Measurements from ENCODE around the gene PRR7.
"Not testable (repeated sequence)": the region's sequence is repeated elsewhere in the genome, so short reads cannot be mapped to it uniquely, and the experiment has no call there.

Gene PRR7

DNA sequence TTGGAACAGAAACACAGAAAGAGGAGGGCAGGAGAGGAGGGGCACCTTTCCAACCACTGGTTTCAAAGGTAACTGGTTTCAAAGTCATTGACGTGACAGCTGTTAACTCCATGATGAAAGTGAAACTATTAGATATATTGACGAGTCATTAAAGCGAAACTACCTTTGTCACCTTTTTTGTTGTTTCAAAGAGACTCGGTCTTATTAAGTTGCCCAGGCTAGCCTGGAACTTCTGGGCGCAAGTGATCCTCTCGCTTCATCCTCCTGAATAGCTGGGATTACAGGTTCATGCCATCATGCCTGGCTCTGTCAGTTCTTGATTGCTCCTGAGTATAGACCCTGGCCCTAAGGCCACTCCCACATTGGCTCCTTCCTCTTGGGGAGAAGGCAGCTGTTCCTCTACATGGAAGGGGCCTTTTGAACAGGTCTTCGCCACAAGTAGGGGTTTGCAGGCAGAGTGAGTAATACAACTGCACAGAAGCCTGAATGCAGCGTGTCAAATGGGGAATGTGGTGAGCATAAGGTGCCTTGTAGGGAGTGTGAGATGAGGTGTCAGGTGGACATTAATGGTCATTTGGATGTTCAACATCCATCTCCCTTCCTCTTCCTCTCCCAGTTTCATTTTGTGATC, 33.9 kb upstream of the PRR7 start:
- TF ChIP-seq, protein P1, sequence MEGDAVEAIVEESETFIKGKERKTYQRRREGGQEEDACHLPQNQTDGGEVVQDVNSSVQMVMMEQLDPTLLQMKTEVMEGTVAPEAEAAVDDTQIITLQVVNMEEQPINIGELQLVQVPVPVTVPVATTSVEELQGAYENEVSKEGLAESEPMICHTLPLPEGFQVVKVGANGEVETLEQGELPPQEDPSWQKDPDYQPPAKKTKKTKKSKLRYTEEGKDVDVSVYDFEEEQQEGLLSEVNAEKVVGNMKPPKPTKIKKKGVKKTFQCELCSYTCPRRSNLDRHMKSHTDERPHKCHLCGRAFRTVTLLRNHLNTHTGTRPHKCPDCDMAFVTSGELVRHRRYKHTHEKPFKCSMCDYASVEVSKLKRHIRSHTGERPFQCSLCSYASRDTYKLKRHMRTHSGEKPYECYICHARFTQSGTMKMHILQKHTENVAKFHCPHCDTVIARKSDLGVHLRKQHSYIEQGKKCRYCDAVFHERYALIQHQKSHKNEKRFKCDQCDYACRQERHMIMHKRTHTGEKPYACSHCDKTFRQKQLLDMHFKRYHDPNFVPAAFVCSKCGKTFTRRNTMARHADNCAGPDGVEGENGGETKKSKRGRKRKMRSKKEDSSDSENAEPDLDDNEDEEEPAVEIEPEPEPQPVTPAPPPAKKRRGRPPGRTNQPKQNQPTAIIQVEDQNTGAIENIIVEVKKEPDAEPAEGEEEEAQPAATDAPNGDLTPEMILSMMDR (conservative IDR thresholded peaks at IDR 0.05; ENCODE audit: low read depth, low read length): no peak
- H2AFZ ChIP-seq (ENCODE audit: low read depth): peak overlapping the region; percentile 25; the same call in 1 of the 2 replicates
- H4K20me1 ChIP-seq (ENCODE audit: insufficient read depth): no peaks in the 10 kb centered on the region
- peak overlapping the region; percentile 86 for H3K4me2 ChIP-seq
- peak overlapping the region; percentile 67 for H3K9ac ChIP-seq
- no peak overlapping the region for H3K4me3 ChIP-seq (IDR thresholded peaks at IDR 0.05; ENCODE audit: insufficient read depth, low read depth, low read length)
- no peaks in the 10 kb centered on the region for H3K27me3 ChIP-seq (ENCODE audit: insufficient read depth, low read depth)
- H3K36me3 ChIP-seq (ENCODE audit: insufficient read depth): no peaks in the 10 kb centered on the region
- H3K27ac ChIP-seq: peak overlapping the region; percentile 95
- no peaks in the 10 kb centered on the region for H3K79me2 ChIP-seq (ENCODE audit: insufficient read depth, low read depth)
- peaks cover 36% of the 10 kb centered on the region for H3K4me1 ChIP-seq (ENCODE audit: low read depth, poor library complexity, severe bottlenecking)

DNA sequence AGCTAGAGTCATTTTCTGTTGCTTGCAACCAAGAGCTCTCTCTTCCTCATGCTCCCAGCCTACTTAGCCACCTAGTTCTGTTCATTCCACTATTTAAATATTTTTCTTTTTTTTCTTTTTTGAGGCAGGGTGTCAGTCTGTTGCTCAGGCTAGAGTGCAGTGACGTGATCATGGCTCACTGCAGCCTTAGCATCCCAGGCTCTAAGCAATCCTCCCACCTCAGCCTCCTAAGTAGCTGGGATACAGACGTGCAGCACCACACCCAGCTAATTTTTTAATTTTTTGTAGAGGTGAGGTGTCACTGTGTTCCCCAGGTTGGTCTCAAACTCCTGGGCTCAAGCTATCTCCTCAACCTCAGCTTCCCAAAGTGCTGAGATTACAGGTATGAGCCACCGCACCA, 32.1 kb upstream of the PRR7 start:
- Histone ChIP-seq H3K36me3 (ENCODE audit: insufficient read depth) (no peaks in the 10 kb centered on the region), H2AFZ (ENCODE audit: low read depth) (no peak overlapping the region), H3K4me2 (no peak overlapping the region; the same call in 1 of the 2 replicates), H3K4me1 (ENCODE audit: low read depth, poor library complexity, severe bottlenecking) (peaks cover 36% of the 10 kb centered on the region), H3K9ac (no peak overlapping the region), H3K27me3 (ENCODE audit: insufficient read depth, low read depth) (no peaks in the 10 kb centered on the region), H4K20me1 (ENCODE audit: insufficient read depth) (no peaks in the 10 kb centered on the region), H3K27ac (no peak overlapping the region), H3K4me3 (IDR thresholded peaks at IDR 0.05; ENCODE audit: insufficient read depth, low read depth, low read length) (no peak overlapping the region), H3K79me2 (ENCODE audit: insufficient read depth, low read depth) (no peaks in the 10 kb centered on the region)
- TF ChIP-seq, protein P1 (conservative IDR thresholded peaks at IDR 0.05; ENCODE audit: low read depth, low read length): no peak

DNA sequence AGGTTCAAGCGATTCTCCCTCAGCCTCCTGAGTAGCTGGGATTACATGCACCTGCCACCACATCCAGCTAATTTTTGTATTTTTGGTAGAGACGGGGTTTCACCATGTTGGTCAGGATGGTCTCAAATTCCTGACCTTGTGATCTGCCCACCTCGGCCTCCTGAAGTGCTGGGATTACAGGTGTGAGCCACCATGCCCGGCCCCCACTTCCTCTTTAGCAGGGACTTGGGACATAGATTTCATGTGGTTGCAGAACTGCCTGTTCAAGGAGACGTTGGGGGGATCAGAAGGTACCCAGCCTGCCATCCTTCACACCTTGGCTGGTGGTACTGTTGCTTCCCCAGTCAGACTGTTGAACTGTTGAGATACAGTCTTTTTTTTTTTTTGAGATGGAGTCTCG, 29.5 kb upstream of the PRR7 start:
- not testable (repeated sequence) for H3K79me2 ChIP-seq (ENCODE audit: insufficient read depth, low read depth); H3K36me3 ChIP-seq (ENCODE audit: insufficient read depth); H3K27me3 ChIP-seq (ENCODE audit: insufficient read depth, low read depth); H2AFZ ChIP-seq (ENCODE audit: low read depth); H3K27ac ChIP-seq; H4K20me1 ChIP-seq (ENCODE audit: insufficient read depth); H3K4me3 ChIP-seq (IDR thresholded peaks at IDR 0.05; ENCODE audit: insufficient read depth, low read depth, low read length); H3K4me2 ChIP-seq; H3K9ac ChIP-seq
- H3K4me1 ChIP-seq (ENCODE audit: low read depth, poor library complexity, severe bottlenecking): peaks cover 19% of the 10 kb centered on the region

DNA sequence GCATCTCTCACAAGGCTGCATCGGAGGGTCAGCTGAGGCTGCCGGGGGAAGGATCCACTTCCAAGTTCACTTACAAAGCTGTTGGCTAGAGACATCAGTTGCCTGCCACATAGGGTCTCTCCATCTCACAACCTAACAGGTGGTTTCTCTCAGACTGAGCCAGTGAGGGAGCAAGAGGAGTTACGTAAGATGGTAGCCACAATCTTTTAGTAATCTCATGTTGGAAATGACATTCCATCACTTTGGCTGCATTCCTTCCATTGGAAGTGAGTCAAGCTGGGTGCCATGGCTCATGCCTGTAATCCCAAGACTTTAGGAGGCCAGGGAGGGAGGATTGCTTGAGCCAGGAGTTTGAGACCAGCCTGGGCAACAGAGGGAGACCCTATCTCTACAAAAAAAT, 27.6 kb upstream of the PRR7 start:
- no peak overlapping the region for H2AFZ ChIP-seq (ENCODE audit: low read depth)
- no peak overlapping the region for H3K27ac ChIP-seq
- no peaks in the 10 kb centered on the region for H3K27me3 ChIP-seq (ENCODE audit: insufficient read depth, low read depth)
- no peak overlapping the region for H3K9ac ChIP-seq
- TF ChIP-seq, protein P1 (conservative IDR thresholded peaks at IDR 0.05; ENCODE audit: low read depth, low read length): no peak
- H3K4me3 ChIP-seq (IDR thresholded peaks at IDR 0.05; ENCODE audit: insufficient read depth, low read depth, low read length): no peak overlapping the region
- no peaks in the 10 kb centered on the region for H4K20me1 ChIP-seq (ENCODE audit: insufficient read depth)
- H3K4me2 ChIP-seq: no peak overlapping the region
- H3K4me1 ChIP-seq (ENCODE audit: low read depth, poor library complexity, severe bottlenecking): peaks cover under 1% of the 10 kb centered on the region
- no peaks in the 10 kb centered on the region for H3K79me2 ChIP-seq (ENCODE audit: insufficient read depth, low read depth)
- no peaks in the 10 kb centered on the region for H3K36me3 ChIP-seq (ENCODE audit: insufficient read depth)

DNA sequence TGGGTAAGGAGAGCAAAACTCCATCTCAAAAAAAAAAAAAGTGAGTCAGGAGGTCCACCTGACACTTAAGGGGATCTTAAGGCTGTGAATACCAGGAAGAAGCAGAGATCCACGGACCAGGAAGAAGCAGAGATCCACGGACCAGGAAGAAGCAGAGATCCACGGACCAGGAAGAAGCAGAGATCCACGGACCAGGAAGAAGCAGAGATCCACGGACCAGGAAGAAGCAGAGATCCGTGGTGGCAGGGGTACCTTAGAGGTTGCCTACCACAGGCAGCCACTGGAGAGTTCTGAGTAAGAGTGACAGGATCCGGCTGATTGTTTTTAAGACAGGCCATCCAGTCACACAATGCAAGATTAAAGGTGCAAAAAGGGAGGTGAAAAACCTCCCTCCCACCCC, 26.1 kb upstream of the PRR7 start:
- H3K4me2 ChIP-seq; H3K4me3 ChIP-seq (IDR thresholded peaks at IDR 0.05; ENCODE audit: insufficient read depth, low read depth, low read length); H3K27me3 ChIP-seq (ENCODE audit: insufficient read depth, low read depth); H3K27ac ChIP-seq; H3K36me3 ChIP-seq (ENCODE audit: insufficient read depth); H3K9ac ChIP-seq; H4K20me1 ChIP-seq (ENCODE audit: insufficient read depth); H3K79me2 ChIP-seq (ENCODE audit: insufficient read depth, low read depth); H2AFZ ChIP-seq (ENCODE audit: low read depth); H3K4me1 ChIP-seq (ENCODE audit: low read depth, poor library complexity, severe bottlenecking): not testable (repeated sequence)

All from KMS-11 (cell line).